ENCODE results near the gene CLCNKB.

The CLCNKB gene

DNA sequence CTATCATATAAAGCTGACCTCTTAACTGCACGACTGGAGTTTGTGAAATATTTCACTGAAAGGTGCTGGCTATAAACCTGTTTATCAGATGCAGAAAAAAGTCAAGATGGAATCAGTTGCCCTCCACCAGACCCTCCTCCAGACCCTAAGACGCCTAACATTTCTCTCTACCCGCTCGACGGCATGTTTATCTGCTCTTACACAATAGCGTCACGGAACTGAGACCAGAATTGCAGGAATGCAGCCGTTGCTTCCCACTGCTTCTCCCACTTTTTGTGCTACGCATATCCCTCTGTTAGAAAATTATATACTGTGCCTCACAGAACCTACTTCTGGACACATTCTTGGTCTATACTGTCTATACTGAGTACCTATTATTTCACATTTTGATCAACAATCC lies 58.0 kb downstream of the CLCNKB start:
- DNase-seq = no peak
